UCSD-AML1 (cell line): ENCODE data around the gene CD46.
A peak's percentile ranks its signal among the peaks of the same experiment; 100 is the strongest.

ENCODE experiments used
- DNase-seq: peaks from one replicate; lab custom pipeline; 2025; ENCODE audit not compliant: unreplicated experiment; lab: John Stamatoyannopoulos, UW

Gene CD46

DNA sequence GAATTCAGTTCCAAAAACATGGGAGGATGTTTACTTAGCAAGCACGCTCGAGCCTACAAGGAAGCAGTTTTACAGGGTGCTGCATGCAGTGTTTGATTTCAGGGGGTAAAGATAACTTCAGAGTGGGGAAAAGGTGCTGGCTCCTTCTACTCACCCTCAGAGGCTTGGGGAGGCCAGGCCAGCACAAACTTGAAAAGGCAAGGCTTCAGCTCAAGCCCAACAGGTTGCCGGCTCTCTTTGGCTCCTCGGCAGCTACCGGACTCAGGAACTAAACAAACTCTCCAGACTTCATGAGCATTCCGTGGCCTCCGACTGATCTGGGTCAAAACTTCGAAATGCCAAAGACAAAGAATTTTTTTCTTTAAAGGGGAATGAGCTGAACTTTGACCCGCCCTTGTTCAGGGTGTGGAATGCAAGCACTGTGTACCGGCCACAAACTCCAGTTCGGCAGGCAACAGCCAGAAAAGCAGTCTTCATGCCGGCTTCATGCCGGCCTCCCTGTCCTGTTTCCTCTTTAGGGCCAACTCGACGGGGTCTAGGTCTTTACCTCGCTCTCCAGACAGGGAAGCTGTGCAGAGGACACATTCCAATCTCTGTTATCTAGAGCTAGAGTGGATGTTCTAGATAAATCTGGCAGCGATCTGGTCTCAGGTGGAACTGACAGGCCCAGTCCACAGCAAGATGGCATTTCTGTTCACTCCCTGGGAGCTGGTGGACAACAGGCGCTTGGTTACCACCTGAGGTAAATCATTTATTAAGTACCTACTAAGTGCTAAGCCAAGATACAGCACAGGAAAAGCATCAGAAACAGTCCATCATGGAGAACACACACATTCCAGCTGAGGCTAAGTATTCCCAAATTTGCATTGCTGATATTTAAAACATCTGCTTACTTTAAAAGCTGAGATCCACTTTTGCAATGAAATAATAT is 75.0 kb downstream of the CD46 start:
- DNase-seq, result no peak

GRCh38 chr1:207827488-207827830 is 75.6 kb downstream of the CD46 start:
- no peak for DNase-seq

GRCh38 chr1:207828046-207828445 is 76.2 kb downstream of the CD46 start:
- DNase-seq, result no peak

- DNase-seq, result peak; percentile 87
Observed at GRCh38 chr1:207828485-207829158, 76.8 kb downstream of the CD46 start.

DNA sequence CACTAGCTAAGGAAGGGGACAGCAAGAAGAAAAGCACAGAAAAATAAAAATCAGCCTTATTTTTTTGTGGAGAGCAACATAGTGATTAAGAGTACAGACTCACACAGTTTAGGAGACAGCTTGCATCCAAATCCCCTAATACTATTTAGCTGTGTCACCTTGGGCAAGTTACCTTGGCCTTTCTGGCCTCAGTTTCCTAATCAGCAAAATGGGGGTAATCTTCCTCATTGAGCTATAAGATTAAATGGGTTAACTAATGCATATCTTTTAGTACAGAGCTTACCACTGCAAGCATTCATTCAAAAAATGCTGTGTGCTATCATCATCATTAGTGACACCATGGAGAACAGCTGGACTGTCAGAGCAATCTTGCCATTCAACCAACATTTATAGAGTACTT is 77.7 kb downstream of the CD46 start:
- no peak for DNase-seq

DNA sequence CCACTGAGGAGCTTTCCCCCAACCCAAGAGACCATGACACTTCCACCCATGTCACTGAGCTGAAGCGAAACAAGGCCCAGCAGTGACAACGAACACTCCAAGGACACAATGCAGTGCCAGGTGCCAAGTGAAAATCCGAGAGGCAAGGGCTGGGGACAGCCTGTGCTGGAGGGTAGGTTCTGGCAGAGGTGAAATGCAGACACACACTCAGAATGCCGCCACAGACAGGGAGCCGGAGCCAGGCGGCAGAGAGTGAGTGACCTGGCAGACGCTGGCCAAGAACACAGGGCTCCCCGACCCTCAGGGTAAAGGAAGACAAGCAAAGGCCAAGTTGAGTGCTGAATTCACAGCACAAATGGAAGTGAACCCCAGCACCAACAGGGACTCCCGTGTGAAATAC is 78.9 kb downstream of the CD46 start:
- no peak for DNase-seq

DNA sequence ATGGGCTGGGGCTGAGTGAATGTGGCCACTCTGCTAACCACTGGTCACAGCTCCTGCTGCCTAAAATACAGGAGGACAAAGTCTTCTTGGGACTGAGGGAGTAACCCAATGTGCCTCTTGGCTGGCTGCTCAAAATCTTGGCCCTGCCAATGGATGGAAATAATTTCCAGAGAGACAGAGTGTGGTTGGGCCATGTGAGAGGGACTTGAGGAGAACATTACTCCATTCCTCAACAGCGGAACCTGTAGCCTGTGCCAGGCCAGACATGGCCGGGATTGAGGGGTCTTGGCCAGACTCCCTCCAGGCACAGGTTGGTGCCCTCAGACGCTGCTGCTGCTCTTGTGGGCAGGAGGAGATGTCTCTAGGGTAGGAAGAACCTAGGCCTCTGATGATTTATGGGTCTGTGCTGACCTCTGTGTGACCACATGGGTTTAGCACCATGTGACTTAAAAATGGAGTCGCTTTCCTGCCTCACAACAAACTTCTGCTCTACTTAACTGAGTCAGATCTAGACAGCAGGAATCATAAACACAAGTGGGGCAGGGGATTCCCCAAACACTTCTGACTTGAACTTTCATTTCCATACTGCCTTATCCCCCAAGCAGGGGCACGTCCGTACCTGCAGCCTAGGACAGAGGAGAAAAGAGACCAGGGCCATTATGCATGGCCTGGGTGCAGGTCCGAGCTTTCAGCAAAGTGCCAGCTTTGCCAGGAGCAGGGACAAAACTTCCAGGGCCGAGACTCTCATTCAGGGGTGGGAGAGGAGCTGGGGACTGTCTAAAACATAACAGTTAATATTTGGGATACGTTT is 79.9 kb downstream of the CD46 start:
- DNase-seq, result no peak

GRCh38 chr1:207832796-207833195 is 80.9 kb downstream of the CD46 start:
- DNase-seq, result no peak

DNA sequence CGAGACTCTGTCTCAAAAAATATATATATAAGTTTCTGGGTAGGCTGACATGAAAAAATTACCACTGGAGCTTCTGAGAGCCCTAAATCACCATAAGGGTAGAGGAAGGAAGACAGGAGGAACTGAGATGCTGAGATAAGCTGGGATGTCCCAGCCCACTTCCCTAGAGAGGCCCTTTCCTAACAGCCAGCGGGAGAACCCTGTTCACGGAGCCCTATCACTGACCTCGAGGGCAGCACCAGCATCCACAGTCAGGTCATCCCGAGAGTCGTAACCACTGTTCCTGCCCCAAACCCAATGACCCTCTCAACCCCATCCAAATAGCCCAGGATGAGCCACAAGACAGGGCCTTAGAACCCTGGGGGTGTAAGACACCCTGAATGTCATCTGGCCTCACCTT is 81.5 kb downstream of the CD46 start:
- DNase-seq, result peak; percentile 38

DNA sequence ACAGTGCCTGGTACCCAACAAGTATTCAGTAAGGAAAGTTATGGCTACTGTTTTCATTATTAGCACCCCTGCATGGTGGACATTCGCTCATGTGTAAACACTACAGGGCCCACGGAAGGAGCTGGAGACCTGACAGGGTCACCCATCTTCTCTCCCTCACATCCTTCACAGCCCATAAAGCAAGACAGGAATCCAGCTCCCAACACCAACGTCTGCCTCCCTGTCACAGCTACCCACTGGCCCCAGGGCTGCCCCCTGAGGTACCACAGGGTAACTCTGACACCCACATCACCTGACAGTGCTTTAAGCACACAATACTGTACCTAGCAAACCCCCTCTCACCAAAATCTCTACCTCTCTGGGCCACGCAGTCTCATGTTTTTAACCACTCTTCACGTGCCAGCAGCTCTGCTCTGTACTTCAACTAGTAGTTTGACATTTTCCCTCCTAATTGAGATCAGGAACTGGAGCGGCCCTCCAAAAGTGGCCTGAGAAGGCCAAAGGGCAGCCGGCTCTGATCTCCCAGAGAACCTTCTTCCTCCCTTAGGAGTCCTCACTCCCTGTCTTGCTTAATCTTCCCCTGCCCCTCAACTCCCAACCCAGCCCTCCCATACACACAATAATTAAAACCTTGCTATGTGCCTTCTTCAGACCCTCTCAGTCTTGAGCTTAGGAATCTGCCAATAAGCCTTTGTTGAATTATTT is 82.3 kb downstream of the CD46 start:
- DNase-seq, result no peak

DNA sequence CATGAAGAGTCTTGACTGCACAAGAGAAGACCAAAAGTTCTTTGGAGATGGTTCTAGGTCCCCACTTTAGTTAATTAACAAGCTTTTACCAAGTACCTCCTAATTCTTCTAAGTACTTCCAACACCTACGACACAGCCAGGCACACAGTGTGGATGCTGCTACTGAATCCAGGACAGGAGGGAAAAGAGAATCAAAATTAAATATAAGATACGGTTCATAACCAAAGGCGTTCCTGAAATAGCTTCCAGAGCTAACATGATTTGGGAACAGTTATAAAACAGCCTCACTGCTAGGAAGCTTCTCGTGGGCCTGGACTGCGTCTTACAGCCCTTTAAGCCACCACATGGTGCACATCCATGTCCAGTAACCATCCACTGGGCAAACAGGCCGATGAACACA is 84.1 kb downstream of the CD46 start:
- no peak for DNase-seq

- no peak for DNase-seq
Observed at GRCh38 chr1:207836591-207837347, 84.9 kb downstream of the CD46 start.

DNA sequence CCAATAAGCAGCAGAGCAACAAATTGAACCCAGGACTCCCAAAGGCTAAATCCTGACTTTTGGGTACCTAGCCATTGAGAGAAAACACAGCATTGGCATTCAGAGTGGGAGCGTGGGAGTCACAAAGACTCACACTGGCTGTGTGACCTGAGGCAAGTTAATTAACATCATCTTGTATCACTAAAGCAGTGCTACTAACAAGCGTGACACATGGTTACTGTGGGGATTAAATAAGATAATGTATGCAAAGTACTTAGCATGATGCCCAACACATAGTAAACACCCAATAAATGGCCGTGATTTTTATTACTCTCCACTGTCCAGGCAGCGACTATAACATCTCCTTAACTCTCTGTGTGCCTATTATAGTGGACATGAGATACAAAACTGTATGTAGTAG is 85.8 kb downstream of the CD46 start:
- DNase-seq, result no peak

- no peak for DNase-seq
Observed at GRCh38 chr1:207838156-207839082, 86.6 kb downstream of the CD46 start.

GRCh38 chr1:207839083-207839413 is 87.2 kb downstream of the CD46 start:
- DNase-seq, result no peak

- no peak for DNase-seq
Observed at GRCh38 chr1:207840380-207840779, 88.5 kb downstream of the CD46 start.

DNA sequence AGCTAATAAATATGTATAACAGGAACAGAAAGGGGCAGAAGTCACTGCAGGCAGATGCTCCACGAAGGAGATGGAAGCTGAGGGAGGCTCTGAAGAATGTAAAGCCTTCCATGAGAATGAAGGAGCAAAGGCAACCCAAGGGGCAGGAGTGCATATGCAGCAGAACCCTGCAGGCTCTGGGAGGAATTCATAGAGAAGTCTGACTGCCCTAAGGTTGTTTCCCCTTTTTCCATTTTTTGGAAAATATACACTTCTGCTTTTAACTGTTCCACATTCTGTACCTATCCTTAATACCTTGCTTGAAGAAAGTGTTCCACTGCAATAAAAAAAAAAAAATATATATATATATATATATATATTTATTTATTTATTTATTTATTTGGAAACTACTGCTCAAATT is 89.4 kb downstream of the CD46 start:
- no peak for DNase-seq

GRCh38 chr1:207841901-207842300 is 90.0 kb downstream of the CD46 start:
- no peak for DNase-seq

GRCh38 chr1:207842506-207842905 is 90.7 kb downstream of the CD46 start:
- no peak for DNase-seq
